ENCODE results near the gene MYADM.

Gene MYADM

DNA sequence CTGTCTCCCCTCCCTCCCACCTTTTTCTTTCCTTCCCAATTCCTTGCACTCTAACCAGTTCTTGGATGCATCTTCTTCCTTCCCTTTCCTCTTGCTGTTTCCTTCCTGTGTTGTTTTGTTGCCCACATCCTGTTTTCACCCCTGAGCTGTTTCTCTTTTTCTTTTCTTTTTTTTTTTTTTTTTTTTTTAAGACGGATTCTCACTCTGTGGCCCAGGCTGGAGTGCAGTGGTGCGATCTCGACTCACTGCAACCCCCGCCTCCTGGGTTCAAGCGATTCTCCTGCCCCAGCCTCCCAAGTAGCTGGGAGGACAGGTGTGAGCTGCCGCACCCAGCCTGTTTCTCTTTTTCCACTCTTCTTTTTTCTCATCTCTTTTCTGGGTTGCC, 6.9 kb downstream of the MYADM start:
- no peak for TF ChIP-seq ZNF274 (IDR thresholded peaks at IDR 0.05; ENCODE audit: low read depth, low read length)
- H3K4me3 ChIP-seq (ENCODE audit: low read length): no peak overlapping the region

DNA sequence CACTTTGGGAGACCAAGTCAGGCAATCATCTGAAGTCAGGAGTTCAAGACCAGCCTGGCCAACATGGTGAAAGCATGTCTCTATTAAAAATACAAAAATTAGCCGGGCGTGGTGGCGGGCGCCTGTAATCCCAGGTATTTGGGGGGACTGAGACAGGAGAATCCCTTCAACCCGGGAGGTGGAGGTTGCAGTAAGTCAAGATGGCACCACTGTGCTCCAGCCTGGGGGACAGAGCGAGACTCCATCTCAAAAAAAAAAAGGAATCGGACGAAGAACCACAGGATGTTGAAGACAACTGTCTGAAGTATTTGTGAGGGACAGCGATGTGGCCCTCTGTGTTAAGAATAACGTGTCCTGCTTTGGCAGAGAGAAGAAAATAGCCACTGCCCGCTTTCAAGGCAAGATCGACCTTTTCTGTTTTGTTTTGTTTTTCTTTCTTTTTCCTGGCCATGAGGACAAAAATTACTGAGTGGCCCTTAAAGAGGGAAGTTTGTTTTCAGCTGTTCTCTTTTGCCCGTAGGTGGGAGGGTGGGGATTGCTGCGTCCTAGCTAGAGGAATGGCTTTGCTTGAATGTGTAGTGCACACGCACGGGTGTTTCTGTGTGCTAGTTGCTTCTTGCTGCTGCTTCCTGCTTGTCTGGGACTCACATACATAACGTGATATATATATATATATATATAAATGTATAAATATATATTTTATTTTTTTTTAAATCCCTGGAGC, 8.1 kb downstream of the MYADM start:
- no peak for TF ChIP-seq ZNF274 (IDR thresholded peaks at IDR 0.05; ENCODE audit: low read depth, low read length)

DNA sequence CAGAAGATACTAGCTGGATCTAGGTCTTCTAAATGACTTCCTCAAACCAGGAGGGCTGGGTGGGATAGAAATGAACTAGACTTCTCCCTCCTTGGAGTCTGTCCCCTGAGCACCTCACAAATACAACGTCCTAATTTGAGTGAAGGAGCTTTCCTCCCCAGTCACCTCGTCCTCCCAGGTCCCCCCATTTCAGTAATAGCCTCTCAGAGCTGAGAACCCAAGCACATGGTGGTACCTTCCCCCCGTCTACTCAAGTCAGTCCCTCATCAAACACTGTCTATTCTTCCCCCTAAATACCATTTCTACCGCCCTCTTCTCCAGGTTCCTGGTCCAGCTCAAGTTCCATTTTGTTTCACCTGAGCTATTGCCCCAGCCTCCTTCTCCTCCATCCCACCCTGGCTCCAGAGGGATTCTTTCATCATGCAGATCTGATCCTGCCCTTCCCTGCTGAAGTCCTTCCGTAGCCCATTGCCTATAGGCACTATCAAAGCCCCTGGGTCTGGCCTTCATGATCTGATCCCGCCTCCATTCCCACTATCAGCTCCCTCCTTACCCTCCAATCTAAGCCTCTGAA, 9.1 kb downstream of the MYADM start:
- no peak overlapping the region for H3K4me3 ChIP-seq (ENCODE audit: low read length)
- TF ChIP-seq ZNF274 (IDR thresholded peaks at IDR 0.05; ENCODE audit: low read depth, low read length): no peak

More for the DNA sequence above, 8.1 kb downstream of the MYADM start:
- no peak overlapping the region for H3K4me3 ChIP-seq (ENCODE audit: low read length)

DNA sequence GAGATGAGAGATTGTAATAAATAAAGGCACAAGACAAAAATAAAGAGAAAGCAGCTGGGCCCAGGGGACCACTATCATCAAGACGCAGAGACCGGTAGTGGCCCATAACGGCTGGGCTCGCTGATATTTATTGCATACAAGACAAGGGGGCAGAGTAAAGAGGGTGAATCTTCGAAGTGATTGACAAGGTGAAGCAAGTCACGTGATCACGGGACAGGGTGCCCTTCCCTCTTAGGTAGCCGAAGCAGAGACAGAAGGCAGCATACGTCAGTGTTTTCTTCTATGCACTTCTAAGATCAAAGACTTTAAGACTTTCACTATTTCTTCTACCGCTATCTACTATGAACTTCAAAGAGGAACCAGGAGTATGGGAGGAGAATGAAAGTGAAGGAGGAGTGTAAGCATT, 9.7 kb downstream of the MYADM start:
- H3K4me3 ChIP-seq (ENCODE audit: low read length): no peak overlapping the region; the same call in 1 of the 2 replicates
- no peak for TF ChIP-seq ZNF274 (IDR thresholded peaks at IDR 0.05; ENCODE audit: low read depth, low read length)

DNA sequence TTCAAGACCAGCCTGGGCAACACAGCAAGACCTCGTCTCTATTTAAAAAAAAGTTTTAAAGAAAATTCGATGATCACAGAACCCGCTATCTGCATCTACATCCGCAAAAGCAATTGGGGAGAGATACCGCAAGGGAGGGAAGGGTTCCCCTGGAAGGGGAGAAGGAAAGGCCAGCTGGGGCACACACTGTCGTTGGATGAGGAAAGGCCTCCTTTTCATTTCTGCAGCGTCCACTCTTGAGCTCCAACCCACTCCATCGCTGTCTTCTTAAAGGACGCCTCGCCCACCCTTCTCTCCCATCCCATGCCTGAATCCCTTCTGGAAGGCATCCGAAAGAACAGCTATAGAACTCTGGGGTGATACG, 11.1 kb downstream of the MYADM start:
- TF ChIP-seq ZNF274 (IDR thresholded peaks at IDR 0.05; ENCODE audit: low read depth, low read length): no peak
- H3K4me3 ChIP-seq (ENCODE audit: low read length): peak overlapping the region; percentile 57

DNA sequence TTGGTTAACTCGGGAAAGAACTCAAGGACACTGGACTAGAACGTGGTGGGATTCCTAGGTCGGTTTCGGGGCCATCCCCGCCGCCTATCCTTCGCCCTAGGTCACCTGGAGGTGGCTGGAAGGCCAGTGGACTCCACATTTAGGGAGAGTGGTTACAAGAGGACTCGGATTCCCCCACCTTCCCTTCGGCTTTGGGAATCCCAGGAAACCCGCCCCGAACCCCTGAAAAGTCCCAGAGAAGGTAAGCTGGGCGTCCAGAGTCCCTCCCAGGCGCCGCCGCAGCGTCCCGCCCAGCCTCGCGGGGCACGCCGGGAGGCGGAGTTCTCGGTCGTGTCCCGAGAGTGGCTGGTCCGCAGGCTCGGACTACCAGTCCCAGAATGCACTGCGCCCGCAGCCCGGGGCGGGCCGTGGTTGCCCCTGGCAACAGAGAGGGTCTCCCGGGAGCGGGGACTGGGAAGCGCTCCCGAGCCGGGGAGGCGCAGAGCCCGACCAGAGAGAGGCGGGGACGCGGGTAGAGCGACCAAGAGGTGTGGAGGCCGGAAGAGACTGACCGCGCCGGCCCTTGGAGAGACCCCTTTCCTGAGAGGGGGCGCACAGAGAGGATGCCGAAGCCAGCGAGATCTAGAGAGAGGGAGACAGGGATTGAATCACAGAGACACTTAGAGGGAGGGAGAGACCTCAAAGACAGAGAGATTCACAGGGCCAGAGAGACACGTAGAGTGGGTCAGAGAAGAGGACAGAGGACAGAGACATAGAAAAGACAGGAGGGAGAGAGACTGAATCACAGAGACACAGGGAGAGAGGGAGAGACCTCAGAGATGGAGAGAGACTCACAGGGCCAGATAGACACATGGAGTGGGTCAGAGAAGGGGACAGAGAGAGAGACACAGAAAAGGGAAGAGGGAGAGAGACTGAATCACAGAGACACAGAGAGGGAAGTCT, 11.7 kb downstream of the MYADM start:
- TF ChIP-seq ZNF274 (IDR thresholded peaks at IDR 0.05; ENCODE audit: low read depth, low read length): no peak
- H3K4me3 ChIP-seq (ENCODE audit: low read length): peak overlapping the region; percentile 57

DNA sequence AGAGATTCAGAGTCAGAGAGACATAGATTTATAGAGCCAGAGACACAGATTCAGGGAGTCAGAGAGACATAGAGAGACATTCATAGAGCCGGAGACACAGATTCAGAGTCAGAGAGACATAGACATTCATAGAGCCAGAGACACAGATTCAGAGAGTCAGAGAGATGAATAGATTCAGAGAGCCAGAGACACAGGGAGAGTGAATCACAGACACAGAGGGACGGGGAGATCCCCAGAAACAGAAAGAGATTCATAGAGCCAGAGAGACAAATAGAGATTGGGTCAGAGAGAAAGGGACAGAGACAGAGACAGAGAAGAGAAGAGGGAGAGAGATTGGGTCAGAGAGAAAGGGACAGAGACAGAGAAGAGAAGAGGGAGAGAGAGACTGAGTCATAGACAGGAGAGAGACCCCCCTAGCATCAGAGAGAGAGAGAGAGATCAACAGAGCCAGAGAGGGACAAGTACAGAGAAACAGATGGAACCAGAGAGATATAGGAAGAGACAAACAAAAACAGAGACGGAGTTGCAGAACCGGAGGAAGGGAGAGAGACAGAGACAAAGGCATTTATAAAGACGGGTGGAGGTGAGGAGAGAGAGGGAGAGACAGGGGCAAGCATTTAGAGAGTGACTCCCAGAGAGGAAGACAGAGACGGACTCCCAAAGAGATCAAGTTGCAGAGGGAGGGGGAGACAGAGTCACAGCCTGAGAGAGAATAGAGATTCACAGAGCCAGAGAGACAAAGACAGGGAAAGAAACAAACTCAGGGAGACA, 13.2 kb downstream of the MYADM start:
- H3K4me3 ChIP-seq (ENCODE audit: low read length): no peak overlapping the region
- no peak for TF ChIP-seq ZNF274 (IDR thresholded peaks at IDR 0.05; ENCODE audit: low read depth, low read length)

DNA sequence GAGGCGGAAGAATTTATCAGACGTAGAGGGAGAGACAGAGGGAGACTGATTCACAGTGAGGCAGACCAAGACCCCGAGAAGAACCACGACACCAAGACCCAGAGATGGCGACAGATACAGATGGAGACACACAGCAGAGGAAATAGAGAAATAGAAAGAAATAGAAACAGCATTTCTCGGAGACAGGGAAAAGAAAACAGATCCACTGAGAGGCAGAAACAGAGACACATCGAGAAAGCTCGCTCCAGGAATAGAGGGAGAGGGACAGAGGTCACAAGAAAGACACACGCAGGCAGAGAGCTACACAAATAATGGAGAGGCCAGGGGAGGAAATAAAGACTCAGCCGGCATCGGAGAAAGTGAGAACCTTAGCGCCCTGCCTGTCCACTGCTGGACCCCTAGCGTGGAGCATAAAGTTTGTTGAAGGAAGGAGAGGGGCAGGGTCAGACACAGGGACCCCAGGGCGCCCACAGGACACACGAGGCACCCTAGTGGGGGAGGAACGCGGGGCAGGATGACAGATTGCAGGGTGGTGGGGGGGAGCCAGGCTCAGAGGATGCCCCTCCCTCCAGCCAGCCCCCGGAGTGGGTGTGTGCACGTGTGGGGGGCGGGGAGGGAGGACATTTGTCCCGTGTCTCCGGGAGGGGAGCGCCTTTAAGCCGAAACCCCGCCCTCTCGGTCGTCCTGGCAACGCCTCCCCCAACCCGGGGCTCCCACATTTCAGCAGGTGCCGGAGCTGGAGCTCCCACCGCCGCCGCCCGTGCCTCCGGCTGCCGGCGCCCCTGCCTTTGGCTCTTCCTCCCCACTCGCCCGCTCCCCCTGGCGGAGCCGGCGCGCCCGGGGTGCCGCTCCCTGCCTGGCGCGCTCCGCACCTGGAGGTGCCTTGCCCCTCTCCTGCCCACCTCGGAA, 14.1 kb downstream of the MYADM start, which contains the start of gene PRKCG:
Gene PRKCG, plus strand, starts transcription at position 716 of the 909 bp plus-strand sequence. CDS start 298 bp downstream, outside the sequence.
- no peak for TF ChIP-seq ZNF274 (IDR thresholded peaks at IDR 0.05; ENCODE audit: low read depth, low read length)

DNA sequence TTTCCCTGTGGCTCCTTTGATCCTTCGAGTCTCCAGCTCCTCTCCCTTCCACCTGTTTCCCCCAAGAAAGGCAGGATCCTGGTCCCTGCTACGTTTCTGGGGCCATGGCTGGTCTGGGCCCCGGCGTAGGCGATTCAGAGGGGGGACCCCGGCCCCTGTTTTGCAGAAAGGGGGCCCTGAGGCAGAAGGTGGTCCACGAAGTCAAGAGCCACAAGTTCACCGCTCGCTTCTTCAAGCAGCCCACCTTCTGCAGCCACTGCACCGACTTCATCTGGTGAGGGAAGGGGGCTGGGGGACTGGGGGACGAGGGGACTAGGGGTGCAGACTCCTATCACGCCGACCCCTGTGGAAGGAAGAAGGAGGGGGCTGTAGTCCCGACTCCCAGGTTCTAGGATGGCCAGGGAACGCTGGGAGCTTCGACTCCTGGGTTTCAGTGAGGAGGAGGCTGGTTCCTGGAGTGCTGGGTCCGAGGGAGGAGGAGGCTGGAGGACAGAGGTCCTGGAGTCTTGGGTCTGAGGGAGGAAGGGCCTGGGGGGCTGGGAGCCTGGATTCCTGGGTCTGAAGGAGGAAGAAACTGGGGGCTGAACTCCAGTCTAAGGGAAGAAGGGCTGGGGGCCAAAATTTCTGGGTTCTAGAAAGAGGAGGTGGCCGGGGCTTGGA, 14.8 kb downstream of the MYADM start:
- TF ChIP-seq ZNF274 (IDR thresholded peaks at IDR 0.05; ENCODE audit: low read depth, low read length): no peak
- no peak overlapping the region for H3K4me3 ChIP-seq (ENCODE audit: low read length)

More for the DNA sequence above, 14.1 kb downstream of the MYADM start, which contains the start of gene PRKCG:
- peak within 1 kb of the TSS; percentile 8; the same call in 1 of the 2 replicates for H3K4me3 ChIP-seq (ENCODE audit: low read length)

DNA sequence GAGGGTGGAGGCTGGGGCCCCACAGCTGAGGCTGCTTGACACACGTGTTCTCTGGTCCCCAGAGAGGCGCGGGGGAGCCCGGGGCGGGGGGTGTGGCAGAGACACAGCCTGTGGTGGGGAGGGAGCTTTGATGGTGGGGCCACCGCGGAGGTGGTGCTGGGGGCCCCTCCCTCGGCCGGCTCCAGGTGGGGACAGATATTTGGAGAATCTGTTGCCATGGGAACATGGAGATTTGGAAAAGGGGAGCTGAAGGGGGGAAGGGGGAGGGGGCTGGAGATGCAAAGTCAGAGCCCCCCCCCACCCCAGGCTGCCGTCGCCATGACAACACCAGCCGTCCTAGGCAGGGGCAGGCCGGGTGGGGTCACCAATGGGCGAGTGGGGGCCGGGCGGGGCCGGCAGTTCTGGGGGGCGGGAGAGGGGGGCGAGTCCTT, 15.6 kb downstream of the MYADM start:
- H3K4me3 ChIP-seq (ENCODE audit: low read length): no peak overlapping the region
- no peak for TF ChIP-seq ZNF274 (IDR thresholded peaks at IDR 0.05; ENCODE audit: low read depth, low read length)

DNA sequence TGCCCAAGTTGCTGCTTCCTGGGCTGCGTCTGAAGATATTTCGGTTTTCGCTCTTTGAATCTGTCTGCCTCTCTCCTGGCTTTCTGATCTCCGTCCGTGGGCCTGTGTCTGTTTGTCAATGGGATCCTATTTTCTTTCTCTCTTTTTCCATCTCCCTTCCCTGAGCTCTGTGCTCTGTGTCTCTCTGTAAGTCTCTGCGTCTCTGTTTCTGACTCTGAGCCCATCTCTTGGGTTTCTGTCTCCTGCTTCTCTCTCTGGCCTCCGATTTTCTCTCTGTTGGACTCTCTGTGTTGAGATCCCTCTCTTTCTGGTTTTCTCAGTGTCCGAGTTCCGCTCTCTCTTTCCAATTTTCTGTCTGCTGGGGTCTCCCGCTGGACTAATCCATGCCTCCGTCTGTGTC, 16.1 kb downstream of the MYADM start:
- no peak overlapping the region for H3K4me3 ChIP-seq (ENCODE audit: low read length)
- TF ChIP-seq ZNF274 (IDR thresholded peaks at IDR 0.05; ENCODE audit: low read depth, low read length): no peak

DNA sequence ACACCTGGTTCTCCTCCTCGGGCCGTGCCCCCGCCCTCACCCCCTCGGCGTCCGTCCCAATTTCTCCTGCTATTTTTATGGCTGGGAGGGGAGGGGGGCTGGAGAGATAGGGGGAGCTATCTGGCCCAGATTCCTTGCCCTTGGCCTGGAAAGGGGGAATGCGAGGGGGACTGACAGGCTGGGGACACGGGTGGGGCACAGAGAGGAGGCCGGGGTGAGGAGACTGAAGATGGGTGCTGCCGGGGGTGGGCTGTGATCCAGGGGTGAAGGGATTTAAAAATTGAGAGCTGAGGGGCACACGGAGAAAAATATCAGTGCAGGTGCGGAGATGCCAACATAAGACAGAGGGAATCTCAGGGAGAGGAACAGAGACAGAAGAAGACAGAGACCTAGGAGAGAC, 16.6 kb downstream of the MYADM start:
- TF ChIP-seq ZNF274 (IDR thresholded peaks at IDR 0.05; ENCODE audit: low read depth, low read length): no peak

More for the DNA sequence above, 16.6 kb downstream of the MYADM start:
- H3K4me3 ChIP-seq (ENCODE audit: low read length): no peak overlapping the region
